HepG2 (cell line): ENCODE results near the gene OLFM1. TPM values are rescaled to one million over a fixed set of nuclear protein-coding genes. Genes with fewer than 3 reads are reported as not detected.

Experiments used
- ATAC-seq: fragments of 200-7000 bp; cut with Tn5 transposase; 3 replicates; pipeline ENCODE4 v1.9.1; 2020; ENCODE audit warnings: mild to moderate bottlenecking, moderate library complexity
- BruUV-seq: library from RNA; stranded (reverse); fragments of 400-500 nt; replicated peaks from 2 replicates; lab custom pipeline; 2021; lab: Mats Ljungman, UMichigan
- CTCF ChIA-PET: fragments of 300-600 bp; formaldehyde crosslinking; extraction: SDS; loops from one replicate; lab custom pipeline; 2021; ENCODE audit warnings: low total read pairs, inconsistent platforms, low intra/inter-chr PET ratio; lab: Yijun Ruan, JAX
- POLR2A ChIA-PET: fragments of 350-600 bp; sonication (Branson Sonifier 250); formaldehyde crosslinking; loops from one replicate; lab custom pipeline; 2020; ENCODE audit warnings: antibody characterized with exemption, inconsistent platforms; lab: Yijun Ruan, JAX
- DNase-seq: peaks from one replicate; pipeline ENCODE4 v3.0.0-alpha.2; 2015; ENCODE audit warnings: low spot score
- FAIRE-seq: peaks from 3 replicates; lab custom pipeline; 2011; peaks lifted over from hg19 to GRCh38; lab: Jason Lieb, UNC
- H2AFZ ChIP-seq: one replicate; pipeline ENCODE4 v1.6.1; 2011; ENCODE audit warnings: low read length, inconsistent platforms
- H3K27ac ChIP-seq: fragments of 300-600 bp; 3 replicates; pipeline ENCODE4 v1.8.0; 2011; ENCODE audit warnings: mixed run types, mild to moderate bottlenecking, mixed read lengths, low read length, inconsistent platforms; ENCODE audit not compliant: insufficient read depth; ENCODE audit errors: extremely low read length
- H3K27me3 ChIP-seq, 2 experiments: fragments of 200-600 bp in 1 of 2; 2 replicates in 1 of 2; 3 replicates in 1 of 2; pipeline versions ENCODE4 v1.6.0 to v1.8.0; 2011; ENCODE audit warnings: low read length in 2 of 2, mild to moderate bottlenecking in 2 of 2, moderate library complexity in 2 of 2, inconsistent platforms in 1 of 2; ENCODE audit not compliant: insufficient read depth in 2 of 2, control insufficient read depth in 1 of 2
- H3K36me3 ChIP-seq, 2 experiments: fragments of 200-600 bp in 1 of 2; replicated peaks in 1 of 2; 2 replicates in 1 of 2; 3 replicates in 1 of 2; pipeline versions ENCODE4 v1.5.1 to v1.8.0; 2011; ENCODE audit warnings: low read length in 2 of 2, inconsistent platforms in 1 of 2; ENCODE audit not compliant: insufficient read depth in 2 of 2, control insufficient read depth in 1 of 2
- H3K4me1 ChIP-seq: 2 replicates; pipeline ENCODE4 v1.5.1; 2012; ENCODE audit warnings: low read length, inconsistent platforms; ENCODE audit not compliant: insufficient read depth
- H3K4me2 ChIP-seq: 2 replicates; pipeline ENCODE4 v1.6.0; 2011; ENCODE audit warnings: low read depth, low read length, inconsistent platforms
- H3K4me3 ChIP-seq, 3 experiments: fragments of 200-600 bp in 1 of 3; sonication (generic), shearing (Covaris generic) in 1 of 3; replicated peaks in 1 of 3; 2 replicates each; pipeline ENCODE4 v1.5.1; 2011 to 2016; ENCODE audit warnings: low read length in 3 of 3, inconsistent platforms in 2 of 3, low read depth in 2 of 3, mild to moderate bottlenecking in 2 of 3, control low read depth in 1 of 3, mixed read lengths in 1 of 3; ENCODE audit not compliant: insufficient read depth in 1 of 3
- H3K79me2 ChIP-seq: one replicate; pipeline ENCODE4 v1.6.1; 2011; ENCODE audit warnings: low read length, inconsistent platforms; ENCODE audit not compliant: insufficient read depth
- H3K9ac ChIP-seq: 2 replicates; pipeline ENCODE4 v1.6.0; 2011; ENCODE audit warnings: mild to moderate bottlenecking, low read depth, low read length, inconsistent platforms; ENCODE audit not compliant: insufficient read depth
- H3K9me3 ChIP-seq: 2 replicates; pipeline ENCODE4 v1.5.1; 2012; ENCODE audit warnings: mild to moderate bottlenecking, low read length
- H4K20me1 ChIP-seq: 2 replicates; pipeline ENCODE4 v1.6.0; 2011; ENCODE audit warnings: inconsistent platforms, mild to moderate bottlenecking, low read length, moderate library complexity; ENCODE audit not compliant: insufficient read depth
- FOXJ3 ChIP-seq: sonication (generic); formaldehyde crosslinking; IDR thresholded peaks from 2 replicates; pipeline ENCODE4 v1.4.0; 2020; ENCODE audit warnings: missing genetic modification reagents, mild to moderate bottlenecking, borderline replicate concordance
- HMG20B ChIP-seq: conservative IDR thresholded peaks from 2 replicates; pipeline ENCODE4 v1.6.1; 2016; ENCODE audit warnings: missing genetic modification reagents, missing compliant biosample characterization
- MAFK ChIP-seq, 2 experiments: IDR thresholded peaks in 1 of 2; conservative IDR thresholded peaks in 1 of 2; 2 replicates each; pipeline ENCODE4 v1.6.1; 2011; ENCODE audit warnings: improper control_type of control experiment in 2 of 2, low read length in 2 of 2
- MXD4 ChIP-seq: IDR thresholded peaks from 2 replicates; pipeline ENCODE4 v1.6.1; 2016; ENCODE audit warnings: mild to moderate bottlenecking, missing biosample characterization, missing genetic modification reagents
- TBX2 ChIP-seq: sonication (generic); formaldehyde crosslinking; IDR thresholded peaks from 2 replicates; pipeline ENCODE4 v1.5.0; 2020; ENCODE audit warnings: missing genetic modification reagents, mild to moderate bottlenecking, borderline replicate concordance
- TOPORS ChIP-seq: sonication (generic); formaldehyde crosslinking; IDR thresholded peaks from 2 replicates; pipeline ENCODE4 v1.8.0; 2023; ENCODE audit warnings: mild to moderate bottlenecking, missing genetic modification reagents
- WGBS: methylation state at CpG from one replicate; pipeline ENCODE4 v1.1.6; 2017; ENCODE audit warnings: low lambda C conversion rate; 5-methylcytosine and 5-hydroxymethylcytosine counted together
- in situ Hi-C: cut with HindIII; loops from 2 replicates; pipeline ENCODE4 v1.10.0; 2017; ENCODE audit warnings: low pct_unique_long_range_greater_than_20kb; ENCODE audit not compliant: extremely low pct_ligation_motif_present
- intact Hi-C: fragments of 100-400 bp; cut with micrococcal nuclease; formaldehyde crosslinking; loops from one replicate; pipeline ENCODE4 v1.10.0; 2022; ENCODE audit not compliant: unreplicated experiment
- polyA plus RNA-seq, 8 experiments: library from polyadenylated mRNA; depleted of rRNA in 3 of 8; stranded (reverse) in 7 of 8; unstranded in 1 of 8; fragments of >200 nt; fragmentation: Illumina TruSeq in 4 of 8; extraction: Trizol in 4 of 8; gene quantifications; 2 replicates each; pipeline versions ENCODE4 v1.2.1 to v1.2.3, GENCODE V29; 2011 to 2016; ENCODE audit warnings: low read depth in 4 of 8, missing spikeins in 1 of 8, mixed read lengths in 1 of 8; ENCODE audit not compliant: insufficient read depth in 1 of 8
- total RNA-seq, 5 experiments: library from RNA; depleted of rRNA; stranded (reverse); fragments of >200 nt; fragmentation: Illumina TruSeq; extraction: Trizol; gene quantifications; 2 replicates each; pipeline ENCODE4 v1.2.3, GENCODE V29; 2016; ENCODE audit warnings: low read depth in 1 of 5

Gene OLFM1
- total and polyA plus RNA-seq, 2 of the 13 experiments (the other 11 are each of a cell fraction or from before 2014, with no cell fraction given): not detected

GRCh38 chr9:135119496-135120064 is 32.1 kb downstream of the OLFM1 start:
- intact Hi-C loops (no loop called here), in situ Hi-C loops (no loop called here)
- H3K4me3 ChIP-seq: no peak overlapping the region
- no peak overlapping the region for H2AFZ ChIP-seq
- no peak overlapping the region for H3K4me2 ChIP-seq
- no peaks in the 10 kb centered on the region for H3K79me2 ChIP-seq
- 48% methylated on average over 16 of the region's 30 CpGs for WGBS
- POLR2A ChIA-PET: no interaction called here
- no peak for DNase-seq
- H3K4me1 ChIP-seq: no peaks in the 10 kb centered on the region
- FAIRE-seq: no peak
- no peak for ATAC-seq
- H3K36me3 ChIP-seq: no peaks in the 10 kb centered on the region
- H4K20me1 ChIP-seq: no peaks in the 10 kb centered on the region
- TF ChIP-seq TBX2 (CRISPR knock-in tag) (no peak), MXD4 (CRISPR knock-in tag) (no peak), FOXJ3 (no peak), HMG20B (CRISPR knock-in tag) (no peak), TOPORS (CRISPR knock-in tag) (no peak)
- CTCF ChIA-PET: no interaction called here
- no peak overlapping the region for H3K9ac ChIP-seq
- no peak overlapping the region for H3K27ac ChIP-seq
- H3K27me3 ChIP-seq: peaks cover 13 to 55% of the 10 kb centered on the region in 2 experiments
- BruUV-seq: no TSS peak
- H3K9me3 ChIP-seq: no peaks in the 10 kb centered on the region

- Histone ChIP-seq H3K79me2 (no peaks in the 10 kb centered on the region), H3K4me3 (no peak overlapping the region), H3K4me1 (no peaks in the 10 kb centered on the region), H3K27me3 (peaks cover 12 to 48% of the 10 kb centered on the region in 2 experiments), H3K27ac (no peak overlapping the region), H2AFZ (no peak overlapping the region), H3K4me2 (no peak overlapping the region), H3K9me3 (no peaks in the 10 kb centered on the region), H4K20me1 (no peaks in the 10 kb centered on the region), H3K36me3 (no peaks in the 10 kb centered on the region), H3K9ac (no peak overlapping the region)
- ChIA-PET CTCF (no interaction called here), POLR2A (no interaction called here)
- no TSS peak for BruUV-seq
- ATAC-seq: no peak
- in situ Hi-C loops: no loop called here
- no peak for DNase-seq
- WGBS: 52% methylated on average over 13 of the region's 23 CpGs
- FAIRE-seq: no peak
- no peak for TF ChIP-seq MAFK (conservative IDR thresholded peaks at IDR 0.05 in 1 of 2, IDR thresholded peaks at IDR 0.05 in 1 of 2; ENCODE audit: low read length in 2 of 2)
- intact Hi-C loops: no loop called here
Observed at GRCh38 chr9:135120249-135120648, 32.8 kb downstream of the OLFM1 start.
